ENCODE measurements around the gene UFSP1. TPM values are rescaled to one million over a fixed set of nuclear protein-coding genes. Genes with fewer than 3 reads are reported as not detected.

Gene UFSP1
- total RNA-seq, 1 donor: 1.5 TPM

- H3K4me3 ChIP-seq (ENCODE audit: low read length): peak overlapping the region; percentile 44
- H3K4me1 ChIP-seq (ENCODE audit: insufficient read depth, low read length): peaks cover 59% of the 10 kb centered on the region
- peaks cover 43% of the 10 kb centered on the region for H3K27me3 ChIP-seq (ENCODE audit: insufficient read depth, low read length)
These were observed 1.4 kb upstream of the UFSP1 start for GRCh38 chr7:100890653-100891567.

GRCh38 chr7:100888291-100888987 is 1.1 kb downstream of the UFSP1 start:
- H3K4me1 ChIP-seq (ENCODE audit: insufficient read depth, low read length): peaks cover 53% of the 10 kb centered on the region
- H3K4me3 ChIP-seq (ENCODE audit: low read length): no peak overlapping the region
- H3K9me3 ChIP-seq (ENCODE audit: low read depth, low read length): no peaks in the 10 kb centered on the region
- peaks cover 29% of the 10 kb centered on the region for H3K27me3 ChIP-seq (ENCODE audit: insufficient read depth, low read length)

More at GRCh38 chr7:100890653-100891567, 1.4 kb upstream of the UFSP1 start:
- H3K9me3 ChIP-seq (ENCODE audit: low read depth, low read length): no peaks in the 10 kb centered on the region

GRCh38 chr7:100887516-100888290 is 1.8 kb downstream of the UFSP1 start:
- H3K4me1 ChIP-seq (ENCODE audit: insufficient read depth, low read length): peaks cover 53% of the 10 kb centered on the region
- peaks cover 23% of the 10 kb centered on the region for H3K27me3 ChIP-seq (ENCODE audit: insufficient read depth, low read length)
- H3K9me3 ChIP-seq (ENCODE audit: low read depth, low read length): no peaks in the 10 kb centered on the region
- H3K4me3 ChIP-seq (ENCODE audit: low read length): no peak overlapping the region

- H3K27me3 ChIP-seq (ENCODE audit: insufficient read depth, low read length): peaks cover 16% of the 10 kb centered on the region
- H3K4me1 ChIP-seq (ENCODE audit: insufficient read depth, low read length): peaks cover 53% of the 10 kb centered on the region
- H3K4me3 ChIP-seq (ENCODE audit: low read length): no peak overlapping the region
- H3K9me3 ChIP-seq (ENCODE audit: low read depth, low read length): no peaks in the 10 kb centered on the region
These were observed 2.5 kb downstream of the UFSP1 start for GRCh38 chr7:100886936-100887515.

- Histone ChIP-seq H3K4me3 (ENCODE audit: low read length) (no peak overlapping the region), H3K27me3 (ENCODE audit: insufficient read depth, low read length) (peaks cover 9% of the 10 kb centered on the region), H3K4me1 (ENCODE audit: insufficient read depth, low read length) (peaks cover 53% of the 10 kb centered on the region), H3K9me3 (ENCODE audit: low read depth, low read length) (no peaks in the 10 kb centered on the region)
These were observed 3.2 kb downstream of the UFSP1 start for GRCh38 chr7:100886142-100886935.

GRCh38 chr7:100885440-100886141 is 3.9 kb downstream of the UFSP1 start:
- H3K4me3 ChIP-seq (ENCODE audit: low read length): no peak overlapping the region
- no peaks in the 10 kb centered on the region for H3K9me3 ChIP-seq (ENCODE audit: low read depth, low read length)
- H3K4me1 ChIP-seq (ENCODE audit: insufficient read depth, low read length): peaks cover 46% of the 10 kb centered on the region
- H3K27me3 ChIP-seq (ENCODE audit: insufficient read depth, low read length): peaks cover 2% of the 10 kb centered on the region

GRCh38 chr7:100884736-100885439 is 4.6 kb downstream of the UFSP1 start:
- H3K27me3 ChIP-seq (ENCODE audit: insufficient read depth, low read length): no peaks in the 10 kb centered on the region
- peaks cover 39% of the 10 kb centered on the region for H3K4me1 ChIP-seq (ENCODE audit: insufficient read depth, low read length)
- H3K9me3 ChIP-seq (ENCODE audit: low read depth, low read length): no peaks in the 10 kb centered on the region
- no peak overlapping the region for H3K4me3 ChIP-seq (ENCODE audit: low read length)

GRCh38 chr7:100882785-100883526 is 6.6 kb downstream of the UFSP1 start:
- H3K4me3 ChIP-seq (ENCODE audit: low read length): no peak overlapping the region
- no peaks in the 10 kb centered on the region for H3K9me3 ChIP-seq (ENCODE audit: low read depth, low read length)
- H3K27me3 ChIP-seq (ENCODE audit: insufficient read depth, low read length): no peaks in the 10 kb centered on the region
- H3K4me1 ChIP-seq (ENCODE audit: insufficient read depth, low read length): peaks cover 24% of the 10 kb centered on the region

GRCh38 chr7:100882201-100882600 is 7.3 kb downstream of the UFSP1 start:
- Histone ChIP-seq H3K4me3 (ENCODE audit: low read length) (no peak overlapping the region), H3K27me3 (ENCODE audit: insufficient read depth, low read length) (no peaks in the 10 kb centered on the region), H3K9me3 (ENCODE audit: low read depth, low read length) (no peaks in the 10 kb centered on the region), H3K4me1 (ENCODE audit: insufficient read depth, low read length) (peaks cover 16% of the 10 kb centered on the region)

- peaks cover 16% of the 10 kb centered on the region for H3K4me1 ChIP-seq (ENCODE audit: insufficient read depth, low read length)
- no peak overlapping the region for H3K4me3 ChIP-seq (ENCODE audit: low read length)
- H3K27me3 ChIP-seq (ENCODE audit: insufficient read depth, low read length): no peaks in the 10 kb centered on the region
- H3K9me3 ChIP-seq (ENCODE audit: low read depth, low read length): no peaks in the 10 kb centered on the region
These were observed 8.4 kb downstream of the UFSP1 start for GRCh38 chr7:100881136-100881535.

- no peak overlapping the region for H3K4me3 ChIP-seq (ENCODE audit: low read length)
- no peaks in the 10 kb centered on the region for H3K9me3 ChIP-seq (ENCODE audit: low read depth, low read length)
- H3K4me1 ChIP-seq (ENCODE audit: insufficient read depth, low read length): peaks cover 19% of the 10 kb centered on the region
- H3K27me3 ChIP-seq (ENCODE audit: insufficient read depth, low read length): no peaks in the 10 kb centered on the region
These were observed 8.9 kb downstream of the UFSP1 start for GRCh38 chr7:100880645-100881044.

- no peaks in the 10 kb centered on the region for H3K9me3 ChIP-seq (ENCODE audit: low read depth, low read length)
- no peak overlapping the region for H3K4me3 ChIP-seq (ENCODE audit: low read length)
- no peaks in the 10 kb centered on the region for H3K27me3 ChIP-seq (ENCODE audit: insufficient read depth, low read length)
- peaks cover 18% of the 10 kb centered on the region for H3K4me1 ChIP-seq (ENCODE audit: insufficient read depth, low read length)
These were observed 9.7 kb downstream of the UFSP1 start for GRCh38 chr7:100879685-100880261.
